K562 (cell line): ENCODE data around the gene MVD. TPM values are rescaled to one million over a fixed set of nuclear protein-coding genes. Genes with fewer than 3 reads are reported as not detected.

ENCODE experiments used
- ETV5 ChIP-seq: sonication (generic); formaldehyde crosslinking; IDR thresholded peaks from 2 replicates; pipeline ENCODE4 v1.4.0; 2020; ENCODE audit warnings: low read depth, mild to moderate bottlenecking, missing genetic modification reagents
- HDGF ChIP-seq: fragments of 450-650 bp; IDR thresholded peaks from 2 replicates; pipeline ENCODE4 v1.6.1; 2016
- HNRNPL ChIP-seq: fragments of 200-400 bp; formaldehyde crosslinking; IDR thresholded peaks from 2 replicates; pipeline ENCODE4 v1.6.1; 2017; ENCODE audit warnings: low read depth, mild to moderate bottlenecking, low read length
- KLF6 ChIP-seq: fragments of 250-450 bp; sonication (Bioruptor Pico); IDR thresholded peaks from 2 replicates; pipeline ENCODE4 v1.4.0; 2020; ENCODE audit warnings: mild to moderate bottlenecking, moderate library complexity, borderline replicate concordance
- NRF1 ChIP-seq, 2 experiments: fragments of 450-650 bp; IDR thresholded peaks in 1 of 2; conservative IDR thresholded peaks in 1 of 2; 2 replicates each; pipeline ENCODE4 v1.6.1; 2014; ENCODE audit warnings: mild to moderate bottlenecking in 2 of 2
- SRF ChIP-seq, 2 experiments: fragments of 250-450, 450-650 bp in 1 of 2; sonication (Bioruptor Pico) in 1 of 2; sonication (generic) in 1 of 2; formaldehyde crosslinking; IDR thresholded peaks; 2 replicates each; pipeline versions ENCODE4 v1.5.0 to v1.5.1; 2020 to 2022; ENCODE audit warnings: mild to moderate bottlenecking in 1 of 2, missing genetic modification reagents in 1 of 2
- THRAP3 ChIP-seq: fragments of 450-650 bp; IDR thresholded peaks from 2 replicates; pipeline ENCODE4 v1.6.1; 2016; ENCODE audit warnings: mild to moderate bottlenecking, inconsistent platforms, borderline replicate concordance
- USF1 ChIP-seq: sonication (generic); formaldehyde crosslinking; IDR thresholded peaks from 2 replicates; pipeline ENCODE4 v1.9.0; 2022; ENCODE audit warnings: mild to moderate bottlenecking, missing genetic modification reagents
- ZC3H8 ChIP-seq: fragments of 450-650 bp; IDR thresholded peaks from 2 replicates; pipeline ENCODE4 v1.6.1; 2017
- ZNF140 ChIP-seq: fragments of 250-450 bp; sonication (Bioruptor Pico); IDR thresholded peaks from 2 replicates; pipeline ENCODE4 v1.8.0; 2021; ENCODE audit warnings: moderate library complexity, mild to moderate bottlenecking, inconsistent platforms
- polyA plus RNA-seq, 8 experiments: library from polyadenylated mRNA; depleted of rRNA in 4 of 8; stranded (reverse) in 5 of 8; unstranded in 3 of 8; fragments of >200 nt; fragmentation: Nextera tagmentation in 2 of 8; fragmentation: Illumina TruSeq in 1 of 8; extraction: Ambion mirVana in 2 of 8; extraction: Trizol in 1 of 8; gene quantifications; 2 replicates each; pipeline versions ENCODE4 v1.2.1 to v1.2.3, GENCODE V29; 2011 to 2014; ENCODE audit warnings: inconsistent platforms in 1 of 8, missing spikeins in 1 of 8
- total RNA-seq, 7 experiments: library from RNA; depleted of rRNA in 6 of 7; stranded (reverse); fragments of >200 nt in 6 of 7; fragmentation: Illumina TruSeq in 2 of 7; extraction: Trizol in 2 of 7; gene quantifications; 2 replicates each; pipeline versions ENCODE4 v1.2.1 to v1.2.3, GENCODE V29; 2011 to 2021; ENCODE audit warnings: low replicate concordance in 1 of 7
- TF ChIP-seq, protein P1 (sequence below): fragments of 450-650 bp; IDR thresholded peaks from 2 replicates; pipeline ENCODE4 v1.6.1; 2016; ENCODE audit warnings: low read depth
- TF ChIP-seq, protein P2 (sequence below): sonication (generic); formaldehyde crosslinking; IDR thresholded peaks from 2 replicates; pipeline ENCODE4 v1.8.1; 2023; ENCODE audit warnings: missing genetic modification reagents, mild to moderate bottlenecking, borderline replicate concordance
- TF ChIP-seq, protein P3 (sequence below): sonication (generic); formaldehyde crosslinking; IDR thresholded peaks from 2 replicates; pipeline ENCODE4 v1.8.0; 2022; ENCODE audit warnings: mild to moderate bottlenecking, missing genetic modification reagents

MVD gene
- total and polyA plus RNA-seq, 9 of the 15 experiments (the other 6 are each of a cell fraction or from before 2014, with no cell fraction given) = 12.2 to 141 (median 45.3) TPM

- no peak for TF ChIP-seq USF1 (CRISPR knock-in tag)
- TF ChIP-seq ZNF140 (CRISPR knock-in tag) = no peak
- TF ChIP-seq, protein P1, sequence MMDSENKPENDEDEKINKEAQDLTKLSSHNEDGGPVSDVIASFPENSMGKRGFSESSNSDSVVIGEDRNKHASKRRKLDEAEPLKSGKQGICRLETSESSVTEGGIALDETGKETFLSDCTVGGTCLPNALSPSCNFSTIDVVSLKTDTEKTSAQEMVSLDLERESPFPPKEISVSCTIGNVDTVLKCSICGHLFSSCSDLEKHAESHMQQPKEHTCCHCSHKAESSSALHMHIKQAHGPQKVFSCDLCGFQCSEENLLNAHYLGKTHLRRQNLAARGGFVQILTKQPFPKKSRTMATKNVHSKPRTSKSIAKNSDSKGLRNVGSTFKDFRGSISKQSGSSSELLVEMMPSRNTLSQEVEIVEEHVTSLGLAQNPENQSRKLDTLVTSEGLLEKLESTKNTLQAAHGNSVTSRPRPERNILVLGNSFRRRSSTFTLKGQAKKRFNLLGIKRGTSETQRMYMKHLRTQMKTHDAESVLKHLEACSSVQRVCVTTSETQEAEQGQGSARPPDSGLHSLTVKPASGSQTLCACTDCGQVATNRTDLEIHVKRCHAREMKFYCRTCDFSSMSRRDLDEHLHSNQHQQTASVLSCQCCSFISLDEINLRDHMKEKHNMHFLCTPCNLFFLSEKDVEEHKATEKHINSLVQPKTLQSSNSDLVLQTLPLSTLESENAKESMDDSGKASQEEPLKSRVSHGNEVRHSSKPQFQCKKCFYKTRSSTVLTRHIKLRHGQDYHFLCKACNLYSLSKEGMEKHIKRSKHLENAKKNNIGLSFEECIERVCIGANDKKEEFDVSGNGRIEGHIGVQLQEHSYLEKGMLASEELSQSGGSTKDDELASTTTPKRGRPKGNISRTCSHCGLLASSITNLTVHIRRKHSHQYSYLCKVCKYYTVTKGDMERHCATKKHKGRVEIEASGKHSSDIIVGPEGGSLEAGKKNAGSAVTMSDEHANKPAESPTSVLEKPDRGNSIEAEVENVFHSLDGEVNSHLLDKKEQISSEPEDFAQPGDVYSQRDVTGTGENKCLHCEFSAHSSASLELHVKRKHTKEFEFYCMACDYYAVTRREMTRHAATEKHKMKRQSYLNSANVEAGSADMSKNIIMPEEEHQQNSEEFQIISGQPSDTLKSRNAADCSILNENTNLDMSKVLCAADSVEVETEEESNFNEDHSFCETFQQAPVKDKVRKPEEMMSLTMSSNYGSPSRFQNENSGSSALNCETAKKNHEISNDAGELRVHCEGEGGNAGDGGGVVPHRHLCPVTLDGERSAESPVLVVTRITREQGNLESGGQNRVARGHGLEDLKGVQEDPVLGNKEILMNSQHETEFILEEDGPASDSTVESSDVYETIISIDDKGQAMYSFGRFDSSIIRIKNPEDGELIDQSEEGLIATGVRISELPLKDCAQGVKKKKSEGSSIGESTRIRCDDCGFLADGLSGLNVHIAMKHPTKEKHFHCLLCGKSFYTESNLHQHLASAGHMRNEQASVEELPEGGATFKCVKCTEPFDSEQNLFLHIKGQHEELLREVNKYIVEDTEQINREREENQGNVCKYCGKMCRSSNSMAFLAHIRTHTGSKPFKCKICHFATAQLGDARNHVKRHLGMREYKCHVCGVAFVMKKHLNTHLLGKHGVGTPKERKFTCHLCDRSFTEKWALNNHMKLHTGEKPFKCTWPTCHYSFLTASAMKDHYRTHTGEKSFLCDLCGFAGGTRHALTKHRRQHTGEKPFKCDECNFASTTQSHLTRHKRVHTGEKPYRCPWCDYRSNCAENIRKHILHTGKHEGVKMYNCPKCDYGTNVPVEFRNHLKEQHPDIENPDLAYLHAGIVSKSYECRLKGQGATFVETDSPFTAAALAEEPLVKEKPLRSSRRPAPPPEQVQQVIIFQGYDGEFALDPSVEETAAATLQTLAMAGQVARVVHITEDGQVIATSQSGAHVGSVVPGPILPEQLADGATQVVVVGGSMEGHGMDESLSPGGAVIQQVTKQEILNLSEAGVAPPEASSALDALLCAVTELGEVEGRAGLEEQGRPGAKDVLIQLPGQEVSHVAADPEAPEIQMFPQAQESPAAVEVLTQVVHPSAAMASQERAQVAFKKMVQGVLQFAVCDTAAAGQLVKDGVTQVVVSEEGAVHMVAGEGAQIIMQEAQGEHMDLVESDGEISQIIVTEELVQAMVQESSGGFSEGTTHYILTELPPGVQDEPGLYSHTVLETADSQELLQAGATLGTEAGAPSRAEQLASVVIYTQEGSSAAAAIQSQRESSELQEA = no peak
- TF ChIP-seq HNRNPL = no peak
- TF ChIP-seq ETV5 (CRISPR knock-in tag) = no peak
- no peak for TF ChIP-seq THRAP3
- TF ChIP-seq HDGF = no peak
- TF ChIP-seq SRF (CRISPR knock-in tag; IDR thresholded peaks at IDR 0.05) = no peak
- TF ChIP-seq, protein P2, sequence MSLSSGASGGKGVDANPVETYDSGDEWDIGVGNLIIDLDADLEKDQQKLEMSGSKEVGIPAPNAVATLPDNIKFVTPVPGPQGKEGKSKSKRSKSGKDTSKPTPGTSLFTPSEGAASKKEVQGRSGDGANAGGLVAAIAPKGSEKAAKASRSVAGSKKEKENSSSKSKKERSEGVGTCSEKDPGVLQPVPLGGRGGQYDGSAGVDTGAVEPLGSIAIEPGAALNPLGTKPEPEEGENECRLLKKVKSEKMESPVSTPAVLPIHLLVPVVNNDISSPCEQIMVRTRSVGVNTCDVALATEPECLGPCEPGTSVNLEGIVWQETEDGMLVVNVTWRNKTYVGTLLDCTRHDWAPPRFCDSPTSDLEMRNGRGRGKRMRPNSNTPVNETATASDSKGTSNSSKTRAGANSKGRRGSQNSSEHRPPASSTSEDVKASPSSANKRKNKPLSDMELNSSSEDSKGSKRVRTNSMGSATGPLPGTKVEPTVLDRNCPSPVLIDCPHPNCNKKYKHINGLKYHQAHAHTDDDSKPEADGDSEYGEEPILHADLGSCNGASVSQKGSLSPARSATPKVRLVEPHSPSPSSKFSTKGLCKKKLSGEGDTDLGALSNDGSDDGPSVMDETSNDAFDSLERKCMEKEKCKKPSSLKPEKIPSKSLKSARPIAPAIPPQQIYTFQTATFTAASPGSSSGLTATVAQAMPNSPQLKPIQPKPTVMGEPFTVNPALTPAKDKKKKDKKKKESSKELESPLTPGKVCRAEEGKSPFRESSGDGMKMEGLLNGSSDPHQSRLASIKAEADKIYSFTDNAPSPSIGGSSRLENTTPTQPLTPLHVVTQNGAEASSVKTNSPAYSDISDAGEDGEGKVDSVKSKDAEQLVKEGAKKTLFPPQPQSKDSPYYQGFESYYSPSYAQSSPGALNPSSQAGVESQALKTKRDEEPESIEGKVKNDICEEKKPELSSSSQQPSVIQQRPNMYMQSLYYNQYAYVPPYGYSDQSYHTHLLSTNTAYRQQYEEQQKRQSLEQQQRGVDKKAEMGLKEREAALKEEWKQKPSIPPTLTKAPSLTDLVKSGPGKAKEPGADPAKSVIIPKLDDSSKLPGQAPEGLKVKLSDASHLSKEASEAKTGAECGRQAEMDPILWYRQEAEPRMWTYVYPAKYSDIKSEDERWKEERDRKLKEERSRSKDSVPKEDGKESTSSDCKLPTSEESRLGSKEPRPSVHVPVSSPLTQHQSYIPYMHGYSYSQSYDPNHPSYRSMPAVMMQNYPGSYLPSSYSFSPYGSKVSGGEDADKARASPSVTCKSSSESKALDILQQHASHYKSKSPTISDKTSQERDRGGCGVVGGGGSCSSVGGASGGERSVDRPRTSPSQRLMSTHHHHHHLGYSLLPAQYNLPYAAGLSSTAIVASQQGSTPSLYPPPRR (CRISPR knock-in tag) = no peak
- TF ChIP-seq, protein P3, sequence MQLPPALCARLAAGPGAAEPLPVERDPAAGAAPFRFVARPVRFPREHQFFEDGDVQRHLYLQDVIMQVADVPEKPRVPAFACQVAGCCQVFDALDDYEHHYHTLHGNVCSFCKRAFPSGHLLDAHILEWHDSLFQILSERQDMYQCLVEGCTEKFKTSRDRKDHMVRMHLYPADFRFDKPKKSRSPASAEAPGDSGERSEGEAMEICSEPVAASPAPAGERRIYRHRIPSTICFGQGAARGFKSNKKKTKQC = no peak
- peak; percentile 64 to 69 for TF ChIP-seq NRF1 (conservative IDR thresholded peaks at IDR 0.05 in 1 of 2, IDR thresholded peaks at IDR 0.05 in 1 of 2)
- TF ChIP-seq ZC3H8 = no peak
- TF ChIP-seq KLF6 (CRISPR knock-in tag) = no peak
These were observed 28.5 kb downstream of the MVD start (continued) for GRCh38 chr16:88634141-88634993.
